Measurements from ENCODE around the gene COL6A5.

Gene COL6A5

GRCh38 chr3:130462089-130462488 lies 116.6 kb downstream of the COL6A5 start:
- Histone ChIP-seq H3K27ac (ENCODE audit: low read depth, low read length) (no peak overlapping the region), H3K27me3 (ENCODE audit: control insufficient read depth, insufficient read depth, low read length) (no peaks in the 10 kb centered on the region), H3K4me1 (ENCODE audit: control insufficient read depth, insufficient read depth, low read length) (no peaks in the 10 kb centered on the region), H3K4me3 (ENCODE audit: low read length) (no peak overlapping the region), H3K36me3 (ENCODE audit: control insufficient read depth, insufficient read depth, low read length) (no peaks in the 10 kb centered on the region), H3K9ac (ENCODE audit: low read length) (no peak overlapping the region)

- no peaks in the 10 kb centered on the region for H3K4me1 ChIP-seq (ENCODE audit: control insufficient read depth, insufficient read depth, low read length)
- H3K27ac ChIP-seq (ENCODE audit: low read depth, low read length) = no peak overlapping the region
- H3K27me3 ChIP-seq (ENCODE audit: control insufficient read depth, insufficient read depth, low read length) = no peaks in the 10 kb centered on the region
- H3K36me3 ChIP-seq (ENCODE audit: control insufficient read depth, insufficient read depth, low read length) = no peaks in the 10 kb centered on the region
- H3K9ac ChIP-seq (ENCODE audit: low read length) = no peak overlapping the region
- no peak overlapping the region for H3K4me3 ChIP-seq (ENCODE audit: low read length)
These were observed 117.7 kb downstream of the COL6A5 start for GRCh38 chr3:130463221-130463620.

GRCh38 chr3:130465521-130465920 lies 120.0 kb downstream of the COL6A5 start:
- Histone ChIP-seq H3K4me1 (ENCODE audit: control insufficient read depth, insufficient read depth, low read length) (no peaks in the 10 kb centered on the region), H3K36me3 (ENCODE audit: control insufficient read depth, insufficient read depth, low read length) (no peaks in the 10 kb centered on the region), H3K9ac (ENCODE audit: low read length) (no peak overlapping the region), H3K27me3 (ENCODE audit: control insufficient read depth, insufficient read depth, low read length) (no peaks in the 10 kb centered on the region), H3K4me3 (ENCODE audit: low read length) (no peak overlapping the region), H3K27ac (ENCODE audit: low read depth, low read length) (no peak overlapping the region)

- Histone ChIP-seq H3K27ac (ENCODE audit: low read depth, low read length) (no peak overlapping the region), H3K4me3 (ENCODE audit: low read length) (no peak overlapping the region), H3K36me3 (ENCODE audit: control insufficient read depth, insufficient read depth, low read length) (no peaks in the 10 kb centered on the region), H3K27me3 (ENCODE audit: control insufficient read depth, insufficient read depth, low read length) (no peaks in the 10 kb centered on the region), H3K9ac (ENCODE audit: low read length) (no peak overlapping the region), H3K4me1 (ENCODE audit: control insufficient read depth, insufficient read depth, low read length) (no peaks in the 10 kb centered on the region)
These were observed 122.8 kb downstream of the COL6A5 start for GRCh38 chr3:130468311-130468710.

- no peaks in the 10 kb centered on the region for H3K36me3 ChIP-seq (ENCODE audit: control insufficient read depth, insufficient read depth, low read length)
- no peaks in the 10 kb centered on the region for H3K4me1 ChIP-seq (ENCODE audit: control insufficient read depth, insufficient read depth, low read length)
- no peak overlapping the region for H3K4me3 ChIP-seq (ENCODE audit: low read length)
- no peaks in the 10 kb centered on the region for H3K27me3 ChIP-seq (ENCODE audit: control insufficient read depth, insufficient read depth, low read length)
- no peak overlapping the region for H3K27ac ChIP-seq (ENCODE audit: low read depth, low read length)
- no peak overlapping the region for H3K9ac ChIP-seq (ENCODE audit: low read length)
These were observed 124.7 kb downstream of the COL6A5 start for GRCh38 chr3:130470126-130470525.

- H3K27me3 ChIP-seq (ENCODE audit: control insufficient read depth, insufficient read depth, low read length) = no peaks in the 10 kb centered on the region
- no peak overlapping the region for H3K9ac ChIP-seq (ENCODE audit: low read length)
- H3K36me3 ChIP-seq (ENCODE audit: control insufficient read depth, insufficient read depth, low read length) = no peaks in the 10 kb centered on the region
- H3K27ac ChIP-seq (ENCODE audit: low read depth, low read length) = no peak overlapping the region
- no peak overlapping the region for H3K4me3 ChIP-seq (ENCODE audit: low read length)
- H3K4me1 ChIP-seq (ENCODE audit: control insufficient read depth, insufficient read depth, low read length) = no peaks in the 10 kb centered on the region
These were observed 127.9 kb downstream of the COL6A5 start for GRCh38 chr3:130473416-130473815.

GRCh38 chr3:130480736-130481135 lies 135.3 kb downstream of the COL6A5 start:
- H3K4me3 ChIP-seq (ENCODE audit: low read length) = no peak overlapping the region
- H3K27me3 ChIP-seq (ENCODE audit: control insufficient read depth, insufficient read depth, low read length) = no peaks in the 10 kb centered on the region
- no peaks in the 10 kb centered on the region for H3K4me1 ChIP-seq (ENCODE audit: control insufficient read depth, insufficient read depth, low read length)
- no peak overlapping the region for H3K9ac ChIP-seq (ENCODE audit: low read length)
- no peak overlapping the region for H3K27ac ChIP-seq (ENCODE audit: low read depth, low read length)
- no peaks in the 10 kb centered on the region for H3K36me3 ChIP-seq (ENCODE audit: control insufficient read depth, insufficient read depth, low read length)

GRCh38 chr3:130488288-130488687 lies 142.8 kb downstream of the COL6A5 start:
- Histone ChIP-seq H3K9ac (ENCODE audit: low read length) (no peak overlapping the region), H3K4me3 (ENCODE audit: low read length) (no peak overlapping the region), H3K4me1 (ENCODE audit: control insufficient read depth, insufficient read depth, low read length) (no peaks in the 10 kb centered on the region), H3K27ac (ENCODE audit: low read depth, low read length) (no peak overlapping the region), H3K27me3 (ENCODE audit: control insufficient read depth, insufficient read depth, low read length) (no peaks in the 10 kb centered on the region), H3K36me3 (ENCODE audit: control insufficient read depth, insufficient read depth, low read length) (no peaks in the 10 kb centered on the region)

- H3K27me3 ChIP-seq (ENCODE audit: control insufficient read depth, insufficient read depth, low read length) = no peaks in the 10 kb centered on the region
- H3K4me3 ChIP-seq (ENCODE audit: low read length) = no peak overlapping the region
- no peak overlapping the region for H3K9ac ChIP-seq (ENCODE audit: low read length)
- no peak overlapping the region for H3K27ac ChIP-seq (ENCODE audit: low read depth, low read length)
- H3K36me3 ChIP-seq (ENCODE audit: control insufficient read depth, insufficient read depth, low read length) = no peaks in the 10 kb centered on the region
- no peaks in the 10 kb centered on the region for H3K4me1 ChIP-seq (ENCODE audit: control insufficient read depth, insufficient read depth, low read length)
These were observed 143.4 kb downstream of the COL6A5 start for GRCh38 chr3:130488769-130489450.

GRCh38 chr3:130490241-130490640 lies 144.8 kb downstream of the COL6A5 start:
- Histone ChIP-seq H3K27me3 (ENCODE audit: control insufficient read depth, insufficient read depth, low read length) (no peaks in the 10 kb centered on the region), H3K27ac (ENCODE audit: low read depth, low read length) (no peak overlapping the region), H3K4me1 (ENCODE audit: control insufficient read depth, insufficient read depth, low read length) (no peaks in the 10 kb centered on the region)

GRCh38 chr3:130491431-130491830 lies 146.0 kb downstream of the COL6A5 start:
- Histone ChIP-seq H3K36me3 (ENCODE audit: control insufficient read depth, insufficient read depth, low read length) (no peaks in the 10 kb centered on the region), H3K4me3 (ENCODE audit: low read length) (no peak overlapping the region), H3K27ac (ENCODE audit: low read depth, low read length) (no peak overlapping the region), H3K27me3 (ENCODE audit: control insufficient read depth, insufficient read depth, low read length) (no peaks in the 10 kb centered on the region), H3K9ac (ENCODE audit: low read length) (no peak overlapping the region), H3K4me1 (ENCODE audit: control insufficient read depth, insufficient read depth, low read length) (no peaks in the 10 kb centered on the region)

More at GRCh38 chr3:130490241-130490640, 144.8 kb downstream of the COL6A5 start:
- Histone ChIP-seq H3K4me3 (ENCODE audit: low read length) (no peak overlapping the region), H3K36me3 (ENCODE audit: control insufficient read depth, insufficient read depth, low read length) (no peaks in the 10 kb centered on the region), H3K9ac (ENCODE audit: low read length) (no peak overlapping the region)

- no peak overlapping the region for H3K4me3 ChIP-seq (ENCODE audit: low read length)
- H3K9ac ChIP-seq (ENCODE audit: low read length) = no peak overlapping the region
- H3K4me1 ChIP-seq (ENCODE audit: control insufficient read depth, insufficient read depth, low read length) = no peaks in the 10 kb centered on the region
- H3K36me3 ChIP-seq (ENCODE audit: control insufficient read depth, insufficient read depth, low read length) = no peaks in the 10 kb centered on the region
- no peak overlapping the region for H3K27ac ChIP-seq (ENCODE audit: low read depth, low read length)
- no peaks in the 10 kb centered on the region for H3K27me3 ChIP-seq (ENCODE audit: control insufficient read depth, insufficient read depth, low read length)
These were observed 159.2 kb downstream of the COL6A5 start for GRCh38 chr3:130504701-130505100.

- Histone ChIP-seq H3K36me3 (ENCODE audit: control insufficient read depth, insufficient read depth, low read length) (no peaks in the 10 kb centered on the region), H3K9ac (ENCODE audit: low read length) (no peak overlapping the region), H3K4me1 (ENCODE audit: control insufficient read depth, insufficient read depth, low read length) (no peaks in the 10 kb centered on the region), H3K4me3 (ENCODE audit: low read length) (no peak overlapping the region), H3K27me3 (ENCODE audit: control insufficient read depth, insufficient read depth, low read length) (no peaks in the 10 kb centered on the region), H3K27ac (ENCODE audit: low read depth, low read length) (no peak overlapping the region)
These were observed 160.6 kb downstream of the COL6A5 start for GRCh38 chr3:130506031-130506430.
